ENCODE results near the gene STK10.

STK10 gene

GRCh38 chr5:171992813-171993212 is 195.2 kb downstream of the STK10 start:
- H3K9ac ChIP-seq (ENCODE audit: low read length in 2 of 2) = no peak overlapping the region
- no peaks in the 10 kb centered on the region for H3K36me3 ChIP-seq (ENCODE audit: control insufficient read depth in 2 of 2, insufficient read depth in 2 of 2, low read length in 2 of 2)
- H3K4me3 ChIP-seq (ENCODE audit: low read length in 2 of 2) = no peak overlapping the region
- H3K27ac ChIP-seq (ENCODE audit: low read length) = no peak overlapping the region
- H3K4me1 ChIP-seq (ENCODE audit: control insufficient read depth, insufficient read depth, low read length) = no peaks in the 10 kb centered on the region
- H3K27me3 ChIP-seq (ENCODE audit: control insufficient read depth in 1 of 2, insufficient read depth in 2 of 2, low read length in 2 of 2) = no peaks in the 10 kb centered on the region
- H3K9me3 ChIP-seq (ENCODE audit: control insufficient read depth in 2 of 2, low read length in 2 of 2) = no peaks in the 10 kb centered on the region

DNA sequence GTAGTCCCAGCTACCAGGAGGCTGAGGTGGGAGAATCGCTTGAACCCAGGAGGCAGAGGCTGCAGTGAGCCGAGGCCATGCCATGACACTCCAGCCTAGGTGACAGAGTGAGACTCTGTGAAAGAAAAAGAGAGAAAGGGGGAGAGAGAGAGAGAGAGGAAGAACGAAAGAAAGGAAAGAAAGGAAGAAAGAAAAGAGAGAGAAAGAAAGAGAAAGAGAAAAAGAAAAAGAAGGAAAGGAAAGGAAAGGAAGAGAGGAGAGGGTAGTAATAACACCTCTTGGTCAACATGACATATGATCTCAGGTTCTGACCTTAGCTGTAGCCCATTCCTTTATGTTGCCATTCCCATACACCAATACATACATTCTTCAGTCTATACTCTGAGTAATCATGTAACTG is 195.7 kb downstream of the STK10 start:
- Histone ChIP-seq H3K9ac (ENCODE audit: low read length in 2 of 2) (no peak overlapping the region), H3K27ac (ENCODE audit: low read length) (no peak overlapping the region)

More for the DNA sequence above, 195.7 kb downstream of the STK10 start:
- H3K36me3 ChIP-seq (ENCODE audit: control insufficient read depth in 2 of 2, insufficient read depth in 2 of 2, low read length in 2 of 2) = no peaks in the 10 kb centered on the region
- H3K4me3 ChIP-seq (ENCODE audit: low read length in 2 of 2) = no peak overlapping the region
- no peaks in the 10 kb centered on the region for H3K27me3 ChIP-seq (ENCODE audit: control insufficient read depth in 1 of 2, insufficient read depth in 2 of 2, low read length in 2 of 2)
- no peaks in the 10 kb centered on the region for H3K4me1 ChIP-seq (ENCODE audit: control insufficient read depth, insufficient read depth, low read length)
- H3K9me3 ChIP-seq (ENCODE audit: control insufficient read depth in 2 of 2, low read length in 2 of 2) = no peaks in the 10 kb centered on the region

Measured in stomach smooth muscle (tissue), 2 donors.